ENCODE measurements around the gene GRID1.
"Not testable (repeated sequence)": the region's sequence is repeated elsewhere in the genome, so short reads cannot be mapped to it uniquely, and the experiment has no call there.

The GRID1 gene

GRCh38 chr10:86042161-86042560 is 324.4 kb downstream of the GRID1 start:
- DNase-seq (ENCODE audit: low read depth, low spot score): no peak

- no peak for DNase-seq (ENCODE audit: low read depth, low spot score)
These were observed 325.5 kb downstream of the GRID1 start for GRCh38 chr10:86041116-86041515.

- no peak for DNase-seq (ENCODE audit: low read depth, low spot score)
These were observed 328.2 kb downstream of the GRID1 start for GRCh38 chr10:86038371-86038770.

- no peak for DNase-seq (ENCODE audit: low read depth, low spot score)
These were observed 329.5 kb downstream of the GRID1 start for GRCh38 chr10:86037096-86037495.

GRCh38 chr10:86036544-86036831 is 330.1 kb downstream of the GRID1 start:
- no peak for DNase-seq (ENCODE audit: low read depth, low spot score)

GRCh38 chr10:86035791-86036543 is 330.6 kb downstream of the GRID1 start:
- no peak for DNase-seq (ENCODE audit: low read depth, low spot score)

- no peak for DNase-seq (ENCODE audit: low read depth, low spot score)
These were observed 331.9 kb downstream of the GRID1 start for GRCh38 chr10:86034710-86035109.

GRCh38 chr10:86033581-86033980 is 333.0 kb downstream of the GRID1 start:
- DNase-seq (ENCODE audit: low read depth, low spot score): no peak

GRCh38 chr10:86032087-86032486 is 334.5 kb downstream of the GRID1 start:
- not testable (repeated sequence) for DNase-seq (ENCODE audit: low read depth, low spot score)

GRCh38 chr10:86030312-86030711 is 336.3 kb downstream of the GRID1 start:
- no peak for DNase-seq (ENCODE audit: low read depth, low spot score)

GRCh38 chr10:86027346-86027745 is 339.2 kb downstream of the GRID1 start:
- DNase-seq (ENCODE audit: low read depth, low spot score): no peak

GRCh38 chr10:86025509-86025908 is 341.1 kb downstream of the GRID1 start:
- no peak for DNase-seq (ENCODE audit: low read depth, low spot score)

GRCh38 chr10:86024281-86025041 is 342.1 kb downstream of the GRID1 start:
- DNase-seq (ENCODE audit: low read depth, low spot score): no peak

- DNase-seq (ENCODE audit: low read depth, low spot score): no peak
These were observed 342.7 kb downstream of the GRID1 start for GRCh38 chr10:86023931-86024280.

GRCh38 chr10:86023336-86023735 is 343.3 kb downstream of the GRID1 start:
- no peak for DNase-seq (ENCODE audit: low read depth, low spot score)

GRCh38 chr10:86022906-86023305 is 343.7 kb downstream of the GRID1 start:
- DNase-seq (ENCODE audit: low read depth, low spot score): no peak

- DNase-seq (ENCODE audit: low read depth, low spot score): no peak
These were observed 346.5 kb downstream of the GRID1 start for GRCh38 chr10:86020134-86020533.

- DNase-seq (ENCODE audit: low read depth, low spot score): no peak
These were observed 347.5 kb downstream of the GRID1 start for GRCh38 chr10:86019141-86019540.

- no peak for DNase-seq (ENCODE audit: low read depth, low spot score)
These were observed 347.9 kb downstream of the GRID1 start for GRCh38 chr10:86018735-86019058.

GRCh38 chr10:86017841-86018734 is 348.5 kb downstream of the GRID1 start:
- no peak for DNase-seq (ENCODE audit: low read depth, low spot score)

GRCh38 chr10:86013568-86013967 is 353.0 kb downstream of the GRID1 start:
- no peak for DNase-seq (ENCODE audit: low read depth, low spot score)

- no peak for DNase-seq (ENCODE audit: low read depth, low spot score)
These were observed 359.4 kb downstream of the GRID1 start for GRCh38 chr10:86007171-86007570.

- no peak for DNase-seq (ENCODE audit: low read depth, low spot score)
These were observed 362.3 kb downstream of the GRID1 start for GRCh38 chr10:86004337-86004736.

All from brain pericyte (primary cell).